ENCODE data around the gene TUBD1.
"Not testable (repeated sequence)": the region's sequence is repeated elsewhere in the genome, so short reads cannot be mapped to it uniquely, and the experiment has no call there.

The TUBD1 gene

GRCh38 chr17:59841882-59842263, 50.9 kb downstream of the TUBD1 start:
- DNase-seq: not testable (repeated sequence)

GRCh38 chr17:59841091-59841881, 51.5 kb downstream of the TUBD1 start:
- DNase-seq: peak; percentile 82

- peak; percentile 62 for DNase-seq
Measured at GRCh38 chr17:59840329-59841090, 52.2 kb downstream of the TUBD1 start.

- peak; percentile 40 for DNase-seq
Measured at GRCh38 chr17:59839651-59840328, 53.0 kb downstream of the TUBD1 start.

GRCh38 chr17:59838052-59838916, 54.5 kb downstream of the TUBD1 start:
- peak; percentile 61 for DNase-seq

GRCh38 chr17:59837308-59838051, 55.3 kb downstream of the TUBD1 start:
- DNase-seq: peak; percentile 98

- DNase-seq: no peak
Measured at GRCh38 chr17:59832883-59833379, 59.8 kb downstream of the TUBD1 start.

GRCh38 chr17:59830846-59831486, 61.8 kb downstream of the TUBD1 start:
- DNase-seq: no peak

GRCh38 chr17:59830007-59830630, 62.6 kb downstream of the TUBD1 start:
- DNase-seq: no peak

GRCh38 chr17:59829217-59830006, 63.3 kb downstream of the TUBD1 start:
- peak; percentile 97 for DNase-seq

GRCh38 chr17:59828819-59829216, 63.9 kb downstream of the TUBD1 start:
- not testable (repeated sequence) for DNase-seq

- DNase-seq: no peak
Measured at GRCh38 chr17:59828478-59828760, 64.3 kb downstream of the TUBD1 start.

- DNase-seq: peak; percentile 82
Measured at GRCh38 chr17:59827721-59828477, 64.8 kb downstream of the TUBD1 start.

- DNase-seq: no peak
Measured at GRCh38 chr17:59826706-59827453, 65.9 kb downstream of the TUBD1 start.

- peak; percentile 46 for DNase-seq
Measured at GRCh38 chr17:59825533-59826322, 67.0 kb downstream of the TUBD1 start.

- no peak for DNase-seq
Measured at GRCh38 chr17:59815965-59816364, 76.8 kb downstream of the TUBD1 start.

GRCh38 chr17:59814685-59815084, 78.1 kb downstream of the TUBD1 start:
- DNase-seq: no peak

- DNase-seq: no peak
Measured at GRCh38 chr17:59814276-59814675, 78.5 kb downstream of the TUBD1 start.
